K562 (cell line): Measurements from ENCODE around the gene PDCD1LG2. TPM values are rescaled to one million over a fixed set of nuclear protein-coding genes. Genes with fewer than 3 reads are reported as not detected.

Experiments used
- ATAC-seq: fragments of 200-7000 bp; cut with Tn5 transposase; 3 replicates; pipeline ENCODE4 v1.9.1; 2020; ENCODE audit warnings: moderate library complexity
- BruUV-seq: library from RNA; stranded (reverse); fragments of 400-500 nt; replicated peaks from 2 replicates; lab custom pipeline; 2021; lab: Mats Ljungman, UMichigan
- CTCF ChIA-PET: fragments of 300-600 bp; formaldehyde crosslinking; extraction: SDS; loops from one replicate; lab custom pipeline; 2021; ENCODE audit warnings: low intra/inter-chr PET ratio; lab: Yijun Ruan, JAX
- POLR2A ChIA-PET: fragments of 300-600, 350-650 bp; sonication (Branson Sonifier 250); formaldehyde crosslinking; extraction: SDS; loops from one replicate; lab custom pipeline; 2021; ENCODE audit warnings: antibody characterized with exemption, inconsistent platforms; lab: Yijun Ruan, JAX
- DNase-seq, 4 experiments: peaks; one replicate each; pipeline versions ENCODE4 v3.0.0 to v3.0.0-alpha.2; 2011 to 2018; ENCODE audit warnings: low spot score in 3 of 4, mixed read lengths in 3 of 4; ENCODE audit errors: extremely low read depth in 1 of 4
- FAIRE-seq: peaks from 2 replicates; lab custom pipeline; 2011; peaks lifted over from hg19 to GRCh38; lab: Jason Lieb, UNC
- H2AFZ ChIP-seq: 2 replicates; pipeline ENCODE4 v1.6.0; 2011; ENCODE audit warnings: low read depth, low read length, control low read depth, inconsistent platforms
- H3K27ac ChIP-seq: fragments of 200-600 bp; 3 replicates; pipeline ENCODE4 v1.8.0; 2011; ENCODE audit warnings: low read depth, mild to moderate bottlenecking, control low read depth, inconsistent platforms, low read length, moderate library complexity, mixed read lengths; ENCODE audit errors: extremely low read depth
- H3K27me3 ChIP-seq, 2 experiments: fragments of 300-600 bp in 1 of 2; 2 replicates in 1 of 2; 3 replicates in 1 of 2; pipeline versions ENCODE4 v1.6.0 to v1.8.0; 2011; ENCODE audit warnings: inconsistent platforms in 2 of 2, low read length in 2 of 2, mild to moderate bottlenecking in 1 of 2, mixed read lengths in 1 of 2, moderate library complexity in 1 of 2; ENCODE audit not compliant: control insufficient read depth in 2 of 2, insufficient read depth in 2 of 2
- H3K36me3 ChIP-seq: fragments of 300-600 bp; 3 replicates; pipeline ENCODE4 v1.8.0; 2011; ENCODE audit warnings: mild to moderate bottlenecking, low read length, inconsistent platforms; ENCODE audit not compliant: control insufficient read depth, insufficient read depth
- H3K4me1 ChIP-seq, 2 experiments: fragments of 200-600 bp in 1 of 2; replicated peaks in 1 of 2; 2 replicates in 1 of 2; 3 replicates in 1 of 2; pipeline versions ENCODE4 v1.5.1 to v1.8.0; 2011; ENCODE audit warnings: inconsistent platforms in 2 of 2, low read length in 2 of 2, mild to moderate bottlenecking in 1 of 2, mixed read lengths in 1 of 2, moderate library complexity in 1 of 2; ENCODE audit not compliant: control insufficient read depth in 2 of 2, insufficient read depth in 2 of 2
- H3K4me2 ChIP-seq: 2 replicates; pipeline ENCODE4 v1.6.1; 2011; ENCODE audit warnings: low read length, control low read depth, inconsistent platforms, mixed read lengths; ENCODE audit not compliant: insufficient read depth
- H3K4me3 ChIP-seq: fragments of 200-600 bp; sonication (generic), shearing (Covaris generic); 2 replicates; pipeline ENCODE4 v1.5.1; 2016; ENCODE audit warnings: control low read depth, inconsistent platforms
- H3K79me2 ChIP-seq: fragments of 200-600 bp; 3 replicates; pipeline ENCODE4 v1.8.0; 2011; ENCODE audit warnings: low read length, inconsistent platforms; ENCODE audit not compliant: control insufficient read depth, insufficient read depth
- H3K9ac ChIP-seq, 2 experiments: 2 replicates each; pipeline versions ENCODE4 v1.6.0 to v1.6.1; 2011; ENCODE audit warnings: low read depth in 2 of 2, low read length in 2 of 2, control low read depth in 1 of 2, inconsistent platforms in 1 of 2, mild to moderate bottlenecking in 1 of 2, mixed read lengths in 1 of 2; ENCODE audit not compliant: insufficient read depth in 1 of 2
- H3K9me1 ChIP-seq: one replicate; pipeline ENCODE4 v1.6.0; 2011; ENCODE audit warnings: inconsistent platforms, mild to moderate bottlenecking, low read length, moderate library complexity; ENCODE audit not compliant: control insufficient read depth, insufficient read depth
- H3K9me3 ChIP-seq: replicated peaks from 2 replicates; pipeline ENCODE4 v1.5.1; 2011; ENCODE audit warnings: low read depth, low read length, inconsistent platforms; ENCODE audit not compliant: control insufficient read depth, insufficient read depth
- H4K20me1 ChIP-seq: replicated peaks from 2 replicates; pipeline ENCODE4 v1.6.1; 2011; ENCODE audit warnings: low read length, inconsistent platforms, mixed read lengths; ENCODE audit not compliant: control insufficient read depth, insufficient read depth
- DIDO1 ChIP-seq: fragments of 450-650 bp; IDR thresholded peaks from 2 replicates; pipeline ENCODE4 v1.6.1; 2016; ENCODE audit warnings: low read depth, missing biosample characterization, missing genetic modification characterization
- TOE1 ChIP-seq, 2 experiments: fragments of 450-650 bp in 1 of 2; sonication (generic) in 1 of 2; formaldehyde crosslinking in 1 of 2; IDR thresholded peaks; 2 replicates each; pipeline versions ENCODE4 v1.7.1 to v1.8.0; 2016 to 2022; ENCODE audit warnings: borderline replicate concordance in 2 of 2, mild to moderate bottlenecking in 2 of 2, antibody characterized with exemption in 1 of 2, inconsistent platforms in 1 of 2, low read depth in 1 of 2, missing genetic modification reagents in 1 of 2, moderate library complexity in 1 of 2
- WGBS: fragments of 100-300 bp; shearing (Covaris generic); methylation state at CpG from one replicate; pipeline ENCODE4 v1.1.6; 2016; ENCODE audit warnings: low coverage, mixed read lengths; ENCODE audit not compliant: insufficient coverage; ENCODE audit errors: missing lambda C conversion rate; 5-methylcytosine and 5-hydroxymethylcytosine counted together
- in situ Hi-C: fragments of 300-500 bp; cut with MboI; formaldehyde crosslinking; loops from 4 replicates; pipeline ENCODE4 v1.15.0; 2018; ENCODE audit warnings: inconsistent platforms, mixed read lengths
- intact Hi-C: fragments of 100-400 bp; cut with micrococcal nuclease; formaldehyde crosslinking; loops from 2 replicates; pipeline ENCODE4 v1.14.2; 2022
- polyA plus RNA-seq, 8 experiments: library from polyadenylated mRNA; depleted of rRNA in 4 of 8; stranded (reverse) in 5 of 8; unstranded in 3 of 8; fragments of >200 nt; fragmentation: Nextera tagmentation in 2 of 8; fragmentation: Illumina TruSeq in 1 of 8; extraction: Ambion mirVana in 2 of 8; extraction: Trizol in 1 of 8; gene quantifications; 2 replicates each; pipeline versions ENCODE4 v1.2.1 to v1.2.3, GENCODE V29; 2011 to 2014; ENCODE audit warnings: inconsistent platforms in 1 of 8, missing spikeins in 1 of 8
- total RNA-seq, 7 experiments: library from RNA; depleted of rRNA in 6 of 7; stranded (reverse); fragments of >200 nt in 6 of 7; fragmentation: Illumina TruSeq in 2 of 7; extraction: Trizol in 2 of 7; gene quantifications; 2 replicates each; pipeline versions ENCODE4 v1.2.1 to v1.2.3, GENCODE V29; 2011 to 2021; ENCODE audit warnings: low replicate concordance in 1 of 7
- TF ChIP-seq, protein P1 (sequence below): fragments of 150-350 bp; IDR thresholded peaks from 2 replicates; pipeline ENCODE4 v1.6.1; 2014; ENCODE audit warnings: low read depth, mild to moderate bottlenecking, low read length, borderline replicate concordance
- TF ChIP-seq, protein P2 (sequence below), 2 experiments: fragments of 450-650 bp; formaldehyde crosslinking in 1 of 2; IDR thresholded peaks; 2 replicates each; pipeline versions ENCODE4 v1.4.0 to v1.6.1; 2014 to 2020; ENCODE audit warnings: mild to moderate bottlenecking in 2 of 2, borderline replicate concordance in 1 of 2, low read depth in 1 of 2
- TF ChIP-seq, protein P3 (sequence below): IDR thresholded peaks from 3 replicates; pipeline ENCODE4 v1.6.1; 2011; ENCODE audit warnings: borderline replicate concordance, mild to moderate bottlenecking, moderate library complexity; ENCODE audit not compliant: insufficient read length; ENCODE audit errors: extremely low read depth

The PDCD1LG2 gene
- total and polyA plus RNA-seq, 9 of the 15 experiments (the other 6 are each of a cell fraction or from before 2014, with no cell fraction given), result not detected

DNA sequence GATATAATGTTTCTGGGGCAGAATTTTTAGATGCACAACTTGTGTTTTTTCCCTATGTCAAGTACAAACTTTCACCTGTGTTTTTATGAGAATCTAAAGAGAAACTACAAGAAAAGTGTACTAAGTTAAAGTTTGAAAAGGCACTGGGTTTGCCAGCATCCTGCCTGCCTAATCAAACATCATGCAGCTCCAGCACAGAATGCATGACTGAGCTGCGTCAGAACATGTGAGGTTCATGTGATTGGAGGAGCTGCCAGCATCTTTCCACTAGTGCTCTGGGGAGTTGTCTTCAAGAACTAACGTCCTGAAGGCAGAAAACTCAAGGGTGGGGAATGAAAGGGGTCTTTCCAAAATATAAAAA, 72.5 kb downstream of the PDCD1LG2 start:
- BruUV-seq, result no TSS peak
- Histone ChIP-seq H3K9me3 (no peaks in the 10 kb centered on the region), H3K9me1 (no peaks in the 10 kb centered on the region), H3K4me1 (no peaks in the 10 kb centered on the region; a peak in 1 of 5 replicates), H3K9ac (no peak overlapping the region), H3K4me2 (no peak overlapping the region), H2AFZ (no peak overlapping the region), H3K36me3 (no peaks in the 10 kb centered on the region), H4K20me1 (no peaks in the 10 kb centered on the region), H3K79me2 (no peaks in the 10 kb centered on the region), H3K27me3 (no peaks in the 10 kb centered on the region), H3K27ac (no peak overlapping the region), H3K4me3 (no peak overlapping the region)
- intact Hi-C loops (no loop called here), in situ Hi-C loops (loop anchor here (25.0 kb wide), 1 partner anchor 396 kb away; the partner anchor contains the start of gene INSL6)
- no peak for DNase-seq
- ATAC-seq, result no peak
- CTCF ChIA-PET, result no interaction called here
- POLR2A ChIA-PET, result interaction anchor here (1.0 to 1.3 kb wide), 2 partner anchors 48 to 389 kb away, joined by 3 read pairs; no protein-coding TSS in a partner anchor
- 4% methylated on average over 2 of the region's 2 CpGs for WGBS
- FAIRE-seq, result no peak
- TF ChIP-seq, protein P1, sequence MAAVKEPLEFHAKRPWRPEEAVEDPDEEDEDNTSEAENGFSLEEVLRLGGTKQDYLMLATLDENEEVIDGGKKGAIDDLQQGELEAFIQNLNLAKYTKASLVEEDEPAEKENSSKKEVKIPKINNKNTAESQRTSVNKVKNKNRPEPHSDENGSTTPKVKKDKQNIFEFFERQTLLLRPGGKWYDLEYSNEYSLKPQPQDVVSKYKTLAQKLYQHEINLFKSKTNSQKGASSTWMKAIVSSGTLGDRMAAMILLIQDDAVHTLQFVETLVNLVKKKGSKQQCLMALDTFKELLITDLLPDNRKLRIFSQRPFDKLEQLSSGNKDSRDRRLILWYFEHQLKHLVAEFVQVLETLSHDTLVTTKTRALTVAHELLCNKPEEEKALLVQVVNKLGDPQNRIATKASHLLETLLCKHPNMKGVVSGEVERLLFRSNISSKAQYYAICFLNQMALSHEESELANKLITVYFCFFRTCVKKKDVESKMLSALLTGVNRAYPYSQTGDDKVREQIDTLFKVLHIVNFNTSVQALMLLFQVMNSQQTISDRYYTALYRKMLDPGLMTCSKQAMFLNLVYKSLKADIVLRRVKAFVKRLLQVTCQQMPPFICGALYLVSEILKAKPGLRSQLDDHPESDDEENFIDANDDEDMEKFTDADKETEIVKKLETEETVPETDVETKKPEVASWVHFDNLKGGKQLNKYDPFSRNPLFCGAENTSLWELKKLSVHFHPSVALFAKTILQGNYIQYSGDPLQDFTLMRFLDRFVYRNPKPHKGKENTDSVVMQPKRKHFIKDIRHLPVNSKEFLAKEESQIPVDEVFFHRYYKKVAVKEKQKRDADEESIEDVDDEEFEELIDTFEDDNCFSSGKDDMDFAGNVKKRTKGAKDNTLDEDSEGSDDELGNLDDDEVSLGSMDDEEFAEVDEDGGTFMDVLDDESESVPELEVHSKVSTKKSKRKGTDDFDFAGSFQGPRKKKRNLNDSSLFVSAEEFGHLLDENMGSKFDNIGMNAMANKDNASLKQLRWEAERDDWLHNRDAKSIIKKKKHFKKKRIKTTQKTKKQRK, result no peak
- TF ChIP-seq DIDO1 (tag), result no peak
- TF ChIP-seq, protein P2, sequence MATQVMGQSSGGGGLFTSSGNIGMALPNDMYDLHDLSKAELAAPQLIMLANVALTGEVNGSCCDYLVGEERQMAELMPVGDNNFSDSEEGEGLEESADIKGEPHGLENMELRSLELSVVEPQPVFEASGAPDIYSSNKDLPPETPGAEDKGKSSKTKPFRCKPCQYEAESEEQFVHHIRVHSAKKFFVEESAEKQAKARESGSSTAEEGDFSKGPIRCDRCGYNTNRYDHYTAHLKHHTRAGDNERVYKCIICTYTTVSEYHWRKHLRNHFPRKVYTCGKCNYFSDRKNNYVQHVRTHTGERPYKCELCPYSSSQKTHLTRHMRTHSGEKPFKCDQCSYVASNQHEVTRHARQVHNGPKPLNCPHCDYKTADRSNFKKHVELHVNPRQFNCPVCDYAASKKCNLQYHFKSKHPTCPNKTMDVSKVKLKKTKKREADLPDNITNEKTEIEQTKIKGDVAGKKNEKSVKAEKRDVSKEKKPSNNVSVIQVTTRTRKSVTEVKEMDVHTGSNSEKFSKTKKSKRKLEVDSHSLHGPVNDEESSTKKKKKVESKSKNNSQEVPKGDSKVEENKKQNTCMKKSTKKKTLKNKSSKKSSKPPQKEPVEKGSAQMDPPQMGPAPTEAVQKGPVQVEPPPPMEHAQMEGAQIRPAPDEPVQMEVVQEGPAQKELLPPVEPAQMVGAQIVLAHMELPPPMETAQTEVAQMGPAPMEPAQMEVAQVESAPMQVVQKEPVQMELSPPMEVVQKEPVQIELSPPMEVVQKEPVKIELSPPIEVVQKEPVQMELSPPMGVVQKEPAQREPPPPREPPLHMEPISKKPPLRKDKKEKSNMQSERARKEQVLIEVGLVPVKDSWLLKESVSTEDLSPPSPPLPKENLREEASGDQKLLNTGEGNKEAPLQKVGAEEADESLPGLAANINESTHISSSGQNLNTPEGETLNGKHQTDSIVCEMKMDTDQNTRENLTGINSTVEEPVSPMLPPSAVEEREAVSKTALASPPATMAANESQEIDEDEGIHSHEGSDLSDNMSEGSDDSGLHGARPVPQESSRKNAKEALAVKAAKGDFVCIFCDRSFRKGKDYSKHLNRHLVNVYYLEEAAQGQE (IDR thresholded peaks at IDR 0.05; ENCODE audit: borderline replicate concordance), result no peak
- TF ChIP-seq, protein P2 (CRISPR knock-in tag; IDR thresholded peaks at IDR 0.05; ENCODE audit: low read depth), result no peak
- TF ChIP-seq, protein P3, sequence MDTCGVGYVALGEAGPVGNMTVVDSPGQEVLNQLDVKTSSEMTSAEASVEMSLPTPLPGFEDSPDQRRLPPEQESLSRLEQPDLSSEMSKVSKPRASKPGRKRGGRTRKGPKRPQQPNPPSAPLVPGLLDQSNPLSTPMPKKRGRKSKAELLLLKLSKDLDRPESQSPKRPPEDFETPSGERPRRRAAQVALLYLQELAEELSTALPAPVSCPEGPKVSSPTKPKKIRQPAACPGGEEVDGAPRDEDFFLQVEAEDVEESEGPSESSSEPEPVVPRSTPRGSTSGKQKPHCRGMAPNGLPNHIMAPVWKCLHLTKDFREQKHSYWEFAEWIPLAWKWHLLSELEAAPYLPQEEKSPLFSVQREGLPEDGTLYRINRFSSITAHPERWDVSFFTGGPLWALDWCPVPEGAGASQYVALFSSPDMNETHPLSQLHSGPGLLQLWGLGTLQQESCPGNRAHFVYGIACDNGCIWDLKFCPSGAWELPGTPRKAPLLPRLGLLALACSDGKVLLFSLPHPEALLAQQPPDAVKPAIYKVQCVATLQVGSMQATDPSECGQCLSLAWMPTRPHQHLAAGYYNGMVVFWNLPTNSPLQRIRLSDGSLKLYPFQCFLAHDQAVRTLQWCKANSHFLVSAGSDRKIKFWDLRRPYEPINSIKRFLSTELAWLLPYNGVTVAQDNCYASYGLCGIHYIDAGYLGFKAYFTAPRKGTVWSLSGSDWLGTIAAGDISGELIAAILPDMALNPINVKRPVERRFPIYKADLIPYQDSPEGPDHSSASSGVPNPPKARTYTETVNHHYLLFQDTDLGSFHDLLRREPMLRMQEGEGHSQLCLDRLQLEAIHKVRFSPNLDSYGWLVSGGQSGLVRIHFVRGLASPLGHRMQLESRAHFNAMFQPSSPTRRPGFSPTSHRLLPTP, result no peak
- no peak for TF ChIP-seq TOE1 (IDR thresholded peaks at IDR 0.05; ENCODE audit: borderline replicate concordance)
- TF ChIP-seq TOE1 (CRISPR knock-in tag; IDR thresholded peaks at IDR 0.05; ENCODE audit: borderline replicate concordance, low read depth), result no peak
